WERI-Rb-1 (cell line): ENCODE results near the gene AMZ1.
A peak's percentile ranks its signal among the peaks of the same experiment; 100 is the strongest.
"Not testable (repeated sequence)": the region's sequence is repeated elsewhere in the genome, so short reads cannot be mapped to it uniquely, and the experiment has no call there.

Experiments
- DNase-seq: peaks from one replicate; pipeline ENCODE4 v3.0.0-alpha.2; 2020
- H3K27ac ChIP-seq: fragments of 250-450 bp; sonication (Bioruptor Pico); 2 replicates; pipeline ENCODE4 v1.5.1; 2020; ENCODE audit warnings: mild to moderate bottlenecking, moderate library complexity
- H3K27me3 ChIP-seq: fragments of 250-450 bp; sonication (Bioruptor Pico); 2 replicates; pipeline ENCODE4 v1.5.1; 2021; ENCODE audit warnings: mild to moderate bottlenecking, low read depth, moderate library complexity; ENCODE audit not compliant: insufficient read depth, severe bottlenecking
- H3K36me3 ChIP-seq: fragments of 250-450 bp; sonication (Bioruptor Pico); 2 replicates; pipeline ENCODE4 v1.5.1; 2020; ENCODE audit warnings: mild to moderate bottlenecking, moderate library complexity
- H3K4me3 ChIP-seq: 2 replicates; pipeline ENCODE4 v1.5.1; 2011; ENCODE audit warnings: low read depth, mild to moderate bottlenecking, control low read depth, low read length
- H3K9me3 ChIP-seq: fragments of 250-450 bp; sonication (Bioruptor Pico); 2 replicates; pipeline ENCODE4 v1.5.1; 2021; ENCODE audit warnings: mild to moderate bottlenecking, moderate library complexity; ENCODE audit not compliant: severe bottlenecking
- TF ChIP-seq, protein P1 (sequence below): IDR thresholded peaks from 2 replicates; pipeline ENCODE4 v1.5.1; 2011; ENCODE audit warnings: low read depth, mild to moderate bottlenecking, control low read depth, inconsistent platforms, low read length

AMZ1 gene

DNA sequence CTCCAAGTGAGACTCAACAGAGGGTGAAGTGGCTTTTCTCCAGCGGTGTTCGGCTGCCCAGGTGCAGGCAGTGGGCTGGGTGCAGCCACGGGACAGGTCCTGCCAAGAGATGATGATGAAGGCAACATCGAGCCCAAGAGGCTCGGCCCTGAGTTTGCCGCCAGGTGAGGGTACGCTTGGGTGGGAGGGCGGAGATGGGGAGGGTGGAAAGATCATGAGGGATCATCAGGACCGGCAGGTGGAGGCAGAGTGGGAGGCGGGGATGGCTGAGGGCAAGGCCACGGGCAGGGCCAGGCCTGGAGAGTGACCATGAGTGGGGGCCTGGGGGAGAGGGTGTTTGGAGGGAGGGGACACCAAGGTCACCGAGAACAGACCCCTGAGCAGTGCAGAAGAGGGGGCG, 17.8 kb upstream of the AMZ1 start:
- TF ChIP-seq, protein P1, sequence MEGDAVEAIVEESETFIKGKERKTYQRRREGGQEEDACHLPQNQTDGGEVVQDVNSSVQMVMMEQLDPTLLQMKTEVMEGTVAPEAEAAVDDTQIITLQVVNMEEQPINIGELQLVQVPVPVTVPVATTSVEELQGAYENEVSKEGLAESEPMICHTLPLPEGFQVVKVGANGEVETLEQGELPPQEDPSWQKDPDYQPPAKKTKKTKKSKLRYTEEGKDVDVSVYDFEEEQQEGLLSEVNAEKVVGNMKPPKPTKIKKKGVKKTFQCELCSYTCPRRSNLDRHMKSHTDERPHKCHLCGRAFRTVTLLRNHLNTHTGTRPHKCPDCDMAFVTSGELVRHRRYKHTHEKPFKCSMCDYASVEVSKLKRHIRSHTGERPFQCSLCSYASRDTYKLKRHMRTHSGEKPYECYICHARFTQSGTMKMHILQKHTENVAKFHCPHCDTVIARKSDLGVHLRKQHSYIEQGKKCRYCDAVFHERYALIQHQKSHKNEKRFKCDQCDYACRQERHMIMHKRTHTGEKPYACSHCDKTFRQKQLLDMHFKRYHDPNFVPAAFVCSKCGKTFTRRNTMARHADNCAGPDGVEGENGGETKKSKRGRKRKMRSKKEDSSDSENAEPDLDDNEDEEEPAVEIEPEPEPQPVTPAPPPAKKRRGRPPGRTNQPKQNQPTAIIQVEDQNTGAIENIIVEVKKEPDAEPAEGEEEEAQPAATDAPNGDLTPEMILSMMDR = no peak
- H3K27ac ChIP-seq = no peak overlapping the region
- DNase-seq = no peak
- H3K36me3 ChIP-seq = no peaks in the 10 kb centered on the region
- no peaks in the 10 kb centered on the region for H3K27me3 ChIP-seq
- H3K4me3 ChIP-seq = no peak overlapping the region
- H3K9me3 ChIP-seq = no peaks in the 10 kb centered on the region

DNA sequence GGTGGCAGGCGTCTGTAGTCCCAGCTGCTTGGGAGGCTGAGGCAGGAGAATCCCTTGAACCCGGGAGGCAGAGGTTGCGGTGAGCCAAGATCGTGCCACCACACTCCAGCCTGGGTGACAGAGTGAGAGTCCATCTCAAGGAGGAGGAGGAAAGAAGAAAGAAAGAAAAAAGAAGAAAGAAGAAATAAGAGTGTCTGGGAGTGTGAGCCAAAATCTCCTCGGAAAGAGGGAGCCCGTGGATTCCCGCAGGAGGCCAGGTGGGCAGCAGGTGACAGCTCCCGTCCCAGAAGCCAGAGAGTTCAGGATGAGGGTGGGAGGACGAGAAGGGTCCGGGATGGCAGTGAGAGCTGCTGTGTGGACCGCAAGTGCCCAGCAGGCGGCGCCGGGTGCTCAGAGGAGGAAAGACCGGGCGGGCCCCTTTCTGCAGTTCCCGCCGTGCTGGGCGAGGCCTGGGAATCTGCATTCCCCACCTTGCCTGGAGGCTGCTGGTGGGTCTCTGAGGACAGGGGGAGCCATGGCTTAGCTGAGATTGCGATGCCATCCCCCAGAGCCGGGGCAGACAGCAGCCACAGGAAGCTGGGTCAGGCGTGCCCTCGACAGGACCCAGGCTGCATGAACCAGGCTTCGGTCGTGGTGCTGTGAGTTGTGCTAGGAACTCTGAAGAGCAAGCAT, 17.1 kb upstream of the AMZ1 start:
- no peak overlapping the region for H3K4me3 ChIP-seq
- no peaks in the 10 kb centered on the region for H3K27me3 ChIP-seq
- H3K27ac ChIP-seq = no peak overlapping the region
- TF ChIP-seq, protein P1 = peak; percentile 97
- H3K36me3 ChIP-seq = no peaks in the 10 kb centered on the region
- peak; percentile 86 for DNase-seq
- no peaks in the 10 kb centered on the region for H3K9me3 ChIP-seq

DNA sequence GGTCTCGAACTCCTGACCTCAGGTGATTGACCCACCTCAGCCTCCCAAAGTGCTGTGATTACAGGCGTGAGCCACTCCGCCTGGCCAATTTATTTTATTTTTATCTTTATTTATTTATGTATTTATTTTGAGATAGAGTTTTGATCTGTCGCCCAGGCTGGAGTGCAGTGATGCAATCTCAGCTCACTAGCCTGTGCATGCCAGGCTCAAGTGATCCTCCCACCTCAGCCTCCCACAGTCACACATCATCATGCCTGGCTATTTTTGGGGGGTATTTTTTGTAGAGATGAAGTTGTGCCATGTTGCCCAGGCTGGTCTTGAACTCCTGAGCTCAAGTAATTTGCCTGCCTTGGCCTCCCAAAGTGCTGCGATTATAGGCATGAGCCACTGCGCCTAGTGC, 14.8 kb upstream of the AMZ1 start:
- not testable (repeated sequence) for DNase-seq, H3K9me3 ChIP-seq, H3K27me3 ChIP-seq, H3K36me3 ChIP-seq, H3K27ac ChIP-seq, H3K4me3 ChIP-seq

DNA sequence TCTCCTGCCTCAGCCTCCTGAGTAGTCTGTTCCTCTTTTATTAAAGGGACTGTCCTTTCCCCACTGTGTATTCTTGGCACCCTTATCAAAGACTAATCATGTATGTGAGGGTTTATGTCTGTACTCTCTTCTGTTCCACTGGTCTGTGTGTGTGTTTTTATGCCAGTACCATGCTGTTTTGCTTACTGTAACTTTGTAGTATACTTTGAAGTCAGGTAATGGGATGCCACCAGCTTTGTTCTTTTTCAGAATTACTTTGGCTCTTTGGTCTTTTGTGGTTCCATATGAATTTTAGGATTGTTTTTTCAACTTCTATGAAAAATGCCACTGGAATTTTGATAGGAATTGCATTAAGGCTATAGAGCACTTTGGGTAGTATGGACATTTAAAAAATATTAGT, 14.1 kb upstream of the AMZ1 start:
- Histone ChIP-seq H3K4me3 (no peak overlapping the region), H3K9me3 (no peaks in the 10 kb centered on the region), H3K36me3 (no peaks in the 10 kb centered on the region), H3K27ac (no peak overlapping the region), H3K27me3 (no peaks in the 10 kb centered on the region)
- DNase-seq = no peak
- TF ChIP-seq, protein P1 = no peak

DNA sequence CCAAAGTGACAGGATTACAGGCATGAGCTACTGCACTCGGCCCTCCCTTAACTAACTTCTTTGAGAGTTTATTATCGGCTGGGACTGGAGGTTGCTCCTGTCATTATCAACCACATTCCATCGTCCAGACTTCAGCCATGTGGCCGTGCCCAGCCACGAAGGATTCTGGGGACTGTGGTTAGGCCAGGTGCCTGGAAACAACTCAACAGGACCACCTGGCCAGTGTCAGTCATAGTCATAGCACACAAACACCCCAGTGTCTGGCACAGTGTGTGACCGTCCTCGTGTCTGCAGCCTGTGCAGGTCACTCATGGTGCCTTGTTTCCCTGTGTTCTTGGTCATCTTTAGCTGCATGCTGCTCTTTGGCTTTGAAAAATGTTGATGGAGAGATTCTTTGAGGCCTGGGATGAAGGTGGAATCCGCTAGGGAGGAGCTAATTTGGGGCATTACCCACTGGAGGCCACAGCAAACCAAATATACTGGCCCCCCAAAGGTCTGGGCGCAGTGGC, 12.7 kb upstream of the AMZ1 start:
- Histone ChIP-seq H3K4me3 (no peak overlapping the region), H3K36me3 (no peaks in the 10 kb centered on the region), H3K9me3 (no peaks in the 10 kb centered on the region), H3K27ac (no peak overlapping the region), H3K27me3 (no peaks in the 10 kb centered on the region)
- no peak for DNase-seq
- TF ChIP-seq, protein P1 = no peak

DNA sequence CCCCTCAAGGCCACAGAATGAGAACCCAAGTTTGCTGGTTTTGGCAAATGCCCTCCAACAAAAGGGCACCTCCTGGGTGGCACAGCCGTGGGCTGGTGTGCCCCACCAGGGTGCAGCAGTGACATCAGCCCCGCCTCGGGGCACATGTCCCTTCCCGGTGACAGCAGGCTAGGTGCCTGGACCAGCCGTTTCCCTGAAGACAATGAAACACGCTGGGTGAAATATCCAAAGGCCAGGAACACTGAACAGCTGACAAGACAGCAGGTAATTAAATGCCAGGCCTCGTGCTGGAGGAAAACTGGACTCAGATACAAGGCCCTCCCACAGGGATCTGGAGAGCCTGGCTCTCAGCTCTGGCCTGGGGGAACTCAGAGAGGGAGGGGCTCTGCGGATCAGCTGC, 11.4 kb upstream of the AMZ1 start:
- not testable (repeated sequence) for H3K9me3 ChIP-seq, DNase-seq, H3K27ac ChIP-seq, H3K27me3 ChIP-seq, H3K4me3 ChIP-seq, H3K36me3 ChIP-seq

DNA sequence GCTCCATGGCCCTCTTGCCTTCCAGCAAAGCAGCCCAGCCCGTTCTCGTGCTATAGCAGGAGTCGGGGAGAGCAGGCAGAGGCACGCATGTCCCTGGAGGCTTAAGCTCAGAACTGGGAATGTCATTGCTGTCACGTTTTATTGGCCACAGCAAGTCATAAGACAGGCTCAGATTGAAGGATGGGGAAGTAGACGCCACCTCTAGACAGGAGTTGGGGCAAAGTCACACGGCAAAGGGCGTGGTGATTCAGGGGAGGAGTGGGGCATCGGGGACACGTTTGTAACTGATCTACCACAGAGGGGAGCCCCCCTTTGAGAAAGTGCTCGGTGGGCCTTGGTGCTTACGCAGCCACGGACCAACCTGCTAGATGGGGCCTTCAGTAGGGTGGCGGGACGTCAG, 9.5 kb upstream of the AMZ1 start:
- not testable (repeated sequence) for H3K27ac ChIP-seq, H3K27me3 ChIP-seq, DNase-seq, H3K9me3 ChIP-seq, H3K36me3 ChIP-seq, H3K4me3 ChIP-seq

DNA sequence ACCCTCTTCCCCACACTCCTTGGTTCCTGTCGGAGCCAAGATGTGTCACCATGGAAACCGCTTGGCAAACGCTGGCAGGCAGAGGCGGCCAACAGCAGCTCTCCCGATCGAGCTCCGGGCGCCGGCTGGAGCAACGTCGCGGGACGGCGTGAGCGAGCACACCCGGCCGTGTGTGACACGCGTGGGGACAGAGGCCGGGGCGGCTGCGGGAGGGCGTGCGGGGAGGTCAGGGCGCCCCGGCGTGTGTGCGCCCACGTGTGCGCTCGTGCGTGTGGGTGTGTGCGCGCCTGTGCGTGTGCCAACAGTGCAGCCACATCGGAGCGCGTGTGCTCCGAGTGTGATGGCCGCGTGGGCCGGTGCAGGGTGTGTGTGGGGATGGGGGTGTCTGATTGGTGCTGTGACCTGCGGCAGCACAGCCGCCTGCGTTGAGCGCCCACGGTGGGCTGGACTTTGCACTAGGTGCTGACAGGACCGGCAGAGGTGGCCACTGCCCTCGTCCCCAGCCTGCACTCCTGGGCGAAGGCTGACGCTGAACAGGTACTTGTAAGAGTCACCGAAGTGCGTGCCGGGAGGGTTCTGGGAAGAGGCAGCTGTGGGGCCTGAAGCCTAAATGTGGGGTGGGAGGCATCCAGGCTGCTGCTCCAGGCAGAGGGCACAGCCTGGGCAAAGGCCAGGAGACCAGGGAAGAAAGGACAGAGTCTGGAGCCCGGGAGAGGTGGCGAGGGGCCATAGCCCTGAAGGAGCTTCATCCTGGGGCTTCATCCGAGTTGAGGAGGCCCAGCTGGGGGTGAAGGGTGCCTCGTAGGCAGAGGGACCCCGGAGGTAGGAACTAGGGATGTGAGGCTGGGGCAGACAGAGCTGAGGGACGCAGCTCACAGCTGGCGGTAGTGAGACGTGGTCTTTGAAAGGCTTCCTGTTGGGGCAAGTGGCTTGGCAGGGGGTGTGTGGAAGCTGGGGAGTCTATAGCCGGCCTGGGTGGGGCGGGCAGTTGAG, 8.6 kb upstream of the AMZ1 start:
- not testable (repeated sequence) for H3K9me3 ChIP-seq, H3K36me3 ChIP-seq, H3K27me3 ChIP-seq, H3K4me3 ChIP-seq, H3K27ac ChIP-seq, DNase-seq
